NCI-H510A (cell line): ENCODE data around the gene PMAIP1.
"Not testable (repeated sequence)": the region's sequence is repeated elsewhere in the genome, so short reads cannot be mapped to it uniquely, and the experiment has no call there.

Experiments used
- DNase-seq: peaks from one replicate; lab custom pipeline; 2025; lab: John Stamatoyannopoulos, UW

Gene PMAIP1

DNA sequence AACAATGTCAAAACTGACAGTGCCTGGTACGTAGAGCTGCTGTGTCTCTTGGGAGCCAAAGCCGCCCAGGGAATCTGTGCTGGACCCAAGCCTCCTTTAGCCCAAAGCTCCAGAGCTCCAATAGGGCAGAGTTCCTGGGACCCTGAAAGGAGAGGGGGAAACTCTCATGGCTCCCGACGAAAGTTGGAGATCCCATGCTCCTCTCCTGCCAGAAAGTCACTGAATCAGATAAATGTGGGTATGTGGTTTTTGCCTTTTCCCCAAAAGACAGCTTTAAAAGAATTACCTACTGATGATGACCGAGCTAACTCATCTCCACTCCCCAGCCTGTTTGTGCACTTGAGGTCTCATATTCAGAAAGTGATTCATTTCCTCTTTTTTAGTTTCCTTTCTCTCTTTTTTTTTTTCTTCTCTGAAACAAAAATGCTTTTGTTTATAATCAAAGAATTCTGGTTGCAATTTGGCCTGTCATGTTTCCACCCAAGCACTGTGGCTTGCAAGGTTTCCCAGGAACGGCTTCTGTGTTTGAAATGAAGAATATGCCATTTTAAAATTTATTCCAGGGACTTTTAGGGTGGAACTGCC is 14.1 kb upstream of the PMAIP1 start:
- no peak for DNase-seq

DNA sequence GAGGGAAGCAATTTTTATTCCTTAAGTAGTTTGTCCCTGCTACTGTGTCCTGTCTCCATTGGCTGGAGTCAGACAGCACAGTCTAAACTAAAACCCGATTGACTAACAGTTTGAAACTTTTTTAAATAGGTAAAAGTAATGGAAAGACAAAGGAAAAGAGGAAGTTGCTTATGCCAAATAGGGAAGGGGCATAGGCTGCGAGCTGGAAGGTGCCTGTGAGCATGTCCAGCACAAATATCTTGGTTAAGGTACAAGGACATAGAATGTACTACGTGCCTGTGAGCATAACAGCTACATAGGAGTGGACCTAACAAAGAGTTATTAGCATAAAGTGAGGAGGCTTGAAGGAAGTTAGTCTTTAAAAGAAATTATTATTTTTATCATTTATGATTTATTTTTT is 13.4 kb upstream of the PMAIP1 start:
- DNase-seq: not testable (repeated sequence)

DNA sequence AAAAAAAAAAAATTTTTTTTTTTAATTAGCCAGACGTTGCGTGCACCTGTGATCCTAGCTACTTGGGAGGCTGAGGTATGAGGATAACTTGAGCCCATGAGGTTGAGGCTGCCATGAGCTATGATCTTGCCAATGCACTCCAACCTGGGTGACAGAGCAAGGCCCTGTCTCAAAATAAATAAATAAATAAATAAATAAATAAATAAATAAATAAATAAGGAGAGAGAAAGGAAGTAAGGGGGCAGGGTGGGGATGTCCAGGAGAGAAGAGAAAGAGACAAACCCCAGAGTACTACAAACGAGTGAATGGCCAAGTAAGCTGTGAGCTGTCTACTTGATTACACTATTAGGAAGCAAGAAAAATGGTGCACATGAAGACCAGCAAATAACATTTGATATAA is 7.7 kb upstream of the PMAIP1 start:
- no peak for DNase-seq

DNA sequence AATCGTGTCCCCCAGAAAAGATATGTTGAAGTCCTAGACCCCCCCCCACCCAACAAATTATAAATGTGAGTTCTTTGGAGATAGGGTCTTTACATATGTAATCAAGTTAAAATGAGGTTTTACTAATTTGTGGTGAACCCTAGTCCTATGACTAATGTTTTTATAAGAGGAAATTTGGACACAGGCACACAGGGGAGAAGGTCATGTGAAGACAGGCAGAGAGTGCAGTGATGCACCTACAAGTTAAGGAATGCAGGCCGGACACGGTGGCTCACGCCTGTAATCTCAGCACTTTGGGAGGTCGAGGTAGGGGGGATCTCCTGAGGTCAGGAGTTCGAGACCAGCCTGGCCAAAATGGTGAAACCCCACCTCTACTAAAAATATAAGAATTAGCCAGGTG is 5.8 kb upstream of the PMAIP1 start:
- no peak for DNase-seq

DNA sequence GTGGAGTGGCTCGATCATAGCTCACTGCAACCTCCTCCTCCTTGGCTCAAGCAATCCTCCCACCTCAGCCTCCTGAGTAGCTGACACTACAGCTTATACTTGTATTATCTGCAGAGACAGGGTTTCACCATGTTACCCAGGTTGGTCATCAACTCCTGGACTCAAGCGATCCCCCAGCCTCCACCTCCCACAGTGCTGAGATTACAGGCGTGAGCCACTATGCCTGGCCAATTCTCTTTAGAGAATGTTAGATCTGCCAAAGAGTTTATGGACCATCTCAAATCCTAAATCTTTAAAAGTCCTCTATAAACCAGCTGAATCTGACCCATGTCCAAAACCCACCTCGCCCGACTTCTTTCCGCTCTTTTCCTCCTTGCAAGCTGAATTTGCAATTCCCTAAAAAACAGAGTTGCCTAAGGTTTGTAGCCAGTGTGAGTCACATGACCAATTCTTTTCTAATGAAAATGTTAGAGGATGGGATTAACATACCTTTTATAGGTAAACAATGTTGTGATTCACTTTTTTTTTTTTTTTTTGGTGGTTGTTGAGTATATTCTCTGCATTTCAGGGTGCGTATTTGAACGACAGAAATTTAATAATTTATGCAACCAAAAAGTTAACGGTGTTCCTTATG is 2.4 kb upstream of the PMAIP1 start:
- no peak for DNase-seq

DNA sequence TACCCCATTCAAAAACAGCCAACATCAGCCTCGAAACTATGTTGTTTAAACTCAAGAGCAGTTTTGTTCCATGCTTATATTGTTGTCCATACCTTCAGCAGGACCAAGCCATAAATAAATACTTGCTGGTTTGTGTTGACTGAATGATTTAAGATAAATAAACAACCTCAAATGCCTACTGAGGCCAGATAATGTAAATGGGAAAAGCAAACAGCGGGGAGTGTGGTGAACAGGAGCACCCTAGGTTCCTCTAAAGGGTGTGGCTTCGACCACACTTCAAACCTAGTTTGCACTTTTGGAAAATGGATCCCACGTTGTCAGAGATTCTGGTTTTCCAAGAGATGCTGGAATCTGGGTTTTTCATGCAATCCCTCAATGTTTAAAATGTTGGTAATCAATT is 1.7 kb upstream of the PMAIP1 start:
- DNase-seq: no peak

DNA sequence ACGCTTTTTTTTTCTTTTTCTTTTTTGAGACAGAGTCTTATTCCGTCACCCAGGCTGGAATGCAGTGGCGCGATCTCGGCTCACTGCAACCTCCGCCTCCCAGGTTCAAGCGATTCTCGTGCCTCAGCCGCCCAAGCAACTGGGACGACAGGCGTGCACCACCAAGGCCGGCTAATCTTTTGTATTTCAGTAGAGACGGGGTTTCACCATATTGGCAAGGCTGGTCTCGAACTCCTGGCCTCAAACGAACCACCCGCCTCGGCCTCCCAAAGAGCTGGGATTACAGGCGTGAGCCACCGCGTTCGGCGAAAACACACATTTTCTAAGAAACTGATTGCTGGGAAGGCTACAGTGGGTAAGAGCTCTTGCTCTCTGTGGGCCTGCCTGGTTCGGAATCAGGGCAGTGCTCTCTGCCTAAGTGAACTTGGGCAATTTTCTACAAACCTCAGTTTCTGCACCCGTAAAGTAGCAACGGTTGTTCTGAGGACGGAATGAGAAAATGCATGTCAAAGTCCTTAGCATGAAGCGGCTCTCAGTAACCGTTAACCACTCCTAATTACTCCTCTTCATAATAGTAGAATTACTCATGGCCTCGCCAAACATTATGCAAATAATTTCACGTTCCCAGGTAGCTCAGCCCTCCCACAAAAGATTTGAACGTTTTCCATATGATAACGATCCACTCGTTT is 1.0 kb upstream of the PMAIP1 start:
- DNase-seq: no peak

DNA sequence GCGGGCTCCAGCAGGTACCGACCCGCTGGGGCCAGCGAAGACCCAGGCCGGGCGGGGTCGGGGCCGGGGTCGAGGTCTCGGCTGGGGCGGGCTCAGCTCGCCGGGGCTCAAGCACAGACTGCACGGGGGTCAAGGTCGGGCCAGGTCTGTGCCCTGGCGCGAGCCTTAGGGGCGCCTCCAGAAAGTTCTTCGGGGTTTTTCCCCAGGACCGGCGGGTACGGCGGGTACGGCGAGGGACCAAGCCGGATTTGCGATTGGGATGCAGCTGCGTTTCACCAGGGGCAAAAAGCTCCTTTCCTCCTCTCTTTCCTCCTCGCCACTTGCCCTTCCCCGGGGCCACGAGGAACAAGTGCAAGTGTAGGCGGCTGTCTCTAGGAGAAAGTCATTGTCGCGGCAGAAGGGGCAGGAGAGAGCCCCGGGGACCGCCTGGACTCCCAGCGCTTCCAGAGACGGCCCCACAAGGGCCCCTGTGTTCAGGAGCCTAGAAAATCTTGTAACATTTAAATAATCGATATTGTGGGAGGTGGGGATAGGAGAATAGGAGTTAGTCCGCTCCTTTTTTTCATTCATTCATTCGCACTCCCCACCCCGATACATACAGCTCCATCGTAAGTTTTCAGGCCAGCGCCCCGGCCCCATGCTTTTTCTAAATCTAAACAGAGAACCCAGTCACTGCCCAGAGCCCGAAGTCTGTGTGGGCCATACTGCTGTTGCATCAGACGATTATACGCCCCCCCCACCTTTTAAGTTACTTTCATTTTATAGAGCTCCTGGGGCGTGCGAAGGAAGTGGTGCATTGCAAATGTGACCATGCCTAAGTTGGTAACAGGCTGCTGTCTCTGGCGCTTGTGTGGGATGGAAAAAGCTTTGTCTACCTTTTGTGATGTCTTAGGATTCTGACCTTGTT is 679 bp downstream of the PMAIP1 start:
- DNase-seq: peak; percentile 41

DNA sequence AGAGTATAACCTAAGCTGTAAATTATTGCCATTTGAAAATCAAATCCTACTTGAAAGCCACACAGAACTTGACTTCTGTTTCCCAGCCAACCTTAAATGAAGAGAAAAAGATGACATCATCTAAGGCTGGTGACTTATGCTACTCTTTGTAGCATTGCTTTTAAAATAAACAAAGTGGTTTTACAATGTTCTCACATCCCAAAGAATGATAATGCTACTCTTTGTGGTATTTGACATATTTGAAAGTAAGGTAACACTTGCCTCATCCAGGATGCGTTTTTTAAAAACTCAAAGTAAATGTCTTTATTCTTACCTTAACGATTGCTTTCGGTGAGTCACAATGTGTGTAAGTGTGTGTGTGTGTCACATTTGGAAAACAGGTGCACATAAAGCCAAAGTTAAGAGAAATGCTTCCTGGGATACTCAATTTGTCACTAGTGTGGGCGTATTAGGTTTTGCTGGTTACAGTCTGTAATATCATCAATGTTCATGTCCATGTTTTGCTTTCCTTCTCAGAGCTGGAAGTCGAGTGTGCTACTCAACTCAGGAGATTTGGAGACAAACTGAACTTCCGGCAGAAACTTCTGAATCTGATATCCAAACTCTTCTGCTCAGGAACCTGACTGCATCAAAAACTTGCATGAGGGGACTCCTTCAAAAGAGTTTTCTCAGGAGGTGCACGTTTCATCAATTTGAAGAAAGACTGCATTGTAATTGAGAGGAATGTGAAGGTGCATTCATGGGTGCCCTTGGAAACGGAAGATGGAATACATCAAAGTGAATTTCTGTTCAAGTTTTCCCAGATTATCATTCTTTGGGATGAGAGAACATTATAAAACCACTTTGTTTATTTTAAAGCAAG is 2.6 kb downstream of the PMAIP1 start:
- DNase-seq: no peak

DNA sequence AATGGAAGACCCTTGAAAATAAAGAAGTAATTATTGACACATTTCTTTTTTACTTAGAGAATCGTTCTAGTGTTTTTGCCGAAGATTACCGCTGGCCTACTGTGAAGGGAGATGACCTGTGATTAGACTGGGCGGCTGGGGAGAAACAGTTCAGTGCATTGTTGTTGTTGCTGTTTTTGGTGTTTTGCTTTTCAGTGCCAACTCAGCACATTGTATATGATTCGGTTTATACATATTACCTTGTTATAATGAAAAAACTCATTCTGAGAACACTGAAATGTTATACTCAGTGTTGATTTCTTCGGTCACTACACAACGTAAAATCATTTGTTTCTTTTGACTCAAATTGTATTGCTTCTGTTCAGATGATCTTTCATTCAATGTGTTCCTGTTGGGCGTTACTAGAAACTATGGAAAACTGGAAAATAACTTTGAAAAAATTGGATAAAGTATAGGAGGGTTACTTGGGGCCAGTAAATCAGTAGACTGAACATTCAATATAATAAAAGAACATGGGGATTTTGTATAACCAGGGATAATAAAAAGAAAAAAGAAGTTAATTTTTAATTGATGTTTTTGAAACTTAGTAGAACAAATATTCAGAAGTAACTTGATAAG is 3.3 kb downstream of the PMAIP1 start:
- DNase-seq: no peak

DNA sequence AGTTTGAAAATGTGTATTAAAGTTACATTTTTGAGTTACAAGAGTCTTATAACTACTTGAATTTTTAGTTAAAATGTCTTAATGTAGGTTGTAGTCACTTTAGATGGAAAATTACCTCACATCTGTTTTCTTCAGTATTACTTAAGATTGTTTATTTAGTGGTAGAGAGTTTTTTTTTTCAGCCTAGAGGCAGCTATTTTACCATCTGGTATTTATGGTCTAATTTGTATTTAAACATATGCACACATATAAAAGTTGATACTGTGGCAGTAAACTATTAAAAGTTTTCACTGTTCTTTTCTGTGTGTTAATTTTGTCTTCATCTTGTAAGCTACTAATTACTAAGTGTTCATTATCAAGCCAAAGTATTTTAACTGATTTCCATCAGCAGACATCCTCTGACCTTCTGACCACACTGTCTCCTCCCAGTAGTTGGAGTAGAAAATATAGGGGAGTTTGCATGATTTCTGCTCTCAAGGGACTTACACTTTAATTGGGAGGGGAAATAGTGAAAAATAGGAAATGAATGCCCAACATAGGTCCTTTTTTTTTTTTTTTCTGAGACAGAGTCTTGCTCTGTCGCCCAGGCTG is 4.3 kb downstream of the PMAIP1 start:
- no peak for DNase-seq

DNA sequence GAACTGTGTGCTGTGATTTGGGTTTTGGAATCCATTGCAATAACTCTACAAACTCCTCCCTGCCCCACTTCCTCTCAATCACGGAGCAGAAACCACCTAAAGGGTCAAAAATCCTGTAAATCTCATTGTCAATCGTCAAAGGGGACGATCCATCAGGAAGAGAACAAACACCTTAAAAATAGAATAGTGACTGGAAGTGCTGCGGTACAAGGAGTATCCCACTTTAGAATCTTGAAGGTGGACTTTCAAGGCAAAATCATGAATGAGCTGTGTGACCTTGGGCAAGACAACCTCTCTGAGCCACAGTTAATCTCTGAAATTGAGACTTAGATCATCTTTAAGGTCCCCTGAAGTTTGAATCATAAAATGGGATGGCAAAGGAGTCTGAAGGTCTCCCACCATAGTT is 5.9 kb downstream of the PMAIP1 start:
- no peak for DNase-seq

DNA sequence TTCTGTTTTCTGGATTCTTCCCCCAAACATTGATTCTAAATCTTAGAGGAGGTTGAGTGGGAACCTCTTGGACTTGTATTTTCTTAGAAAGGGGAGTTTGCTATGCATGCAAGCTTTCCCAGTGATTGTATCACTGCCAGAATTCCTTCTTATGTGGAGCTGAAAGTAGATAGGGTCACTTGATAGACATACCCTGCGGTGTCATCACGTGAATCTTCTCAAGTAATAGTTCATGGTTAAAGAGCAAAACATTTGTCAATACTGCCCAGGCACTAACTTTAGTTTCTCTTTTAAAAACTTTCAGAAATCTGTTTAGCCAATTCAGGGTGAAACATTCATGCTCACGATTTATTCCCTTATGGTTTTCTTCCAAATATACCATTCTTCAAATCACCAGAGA is 6.4 kb downstream of the PMAIP1 start:
- DNase-seq: no peak

DNA sequence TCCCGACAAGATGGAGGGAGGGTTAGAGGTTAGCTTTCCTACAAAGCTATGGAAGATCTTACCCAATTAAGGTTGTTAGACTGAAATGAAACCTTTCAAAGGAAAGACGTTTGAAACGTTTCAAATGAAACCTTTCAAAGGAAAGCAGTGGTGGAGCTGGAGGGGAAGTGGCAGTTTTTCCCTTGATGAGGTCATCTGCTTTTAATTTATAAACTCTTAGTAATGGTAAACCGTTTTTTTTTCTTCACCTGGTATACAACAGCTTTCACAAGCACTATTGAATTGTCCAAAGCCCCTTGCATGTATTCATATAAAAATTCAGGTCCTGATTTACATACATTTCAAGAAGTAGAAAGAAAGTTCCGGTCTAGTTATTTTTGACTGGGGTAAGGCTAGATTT is 7.4 kb downstream of the PMAIP1 start:
- DNase-seq: no peak

DNA sequence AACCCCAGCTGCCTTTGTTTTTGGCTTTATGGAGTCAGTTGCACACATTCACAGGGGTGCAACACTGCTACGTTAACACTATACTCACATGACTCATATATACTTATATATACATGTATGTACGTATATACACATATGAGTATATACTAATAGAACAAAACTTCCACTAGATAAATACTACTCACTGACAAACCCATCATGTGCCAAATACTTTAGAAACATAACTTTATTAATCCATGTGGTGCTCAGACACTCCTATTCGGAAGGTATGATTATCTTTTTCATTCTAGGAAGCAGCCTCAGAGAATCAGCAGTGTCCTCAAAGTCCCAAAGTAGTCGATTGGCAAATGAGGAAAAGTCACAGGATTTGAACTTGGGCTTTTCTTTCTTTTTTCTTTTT is 7.9 kb downstream of the PMAIP1 start:
- DNase-seq: no peak

DNA sequence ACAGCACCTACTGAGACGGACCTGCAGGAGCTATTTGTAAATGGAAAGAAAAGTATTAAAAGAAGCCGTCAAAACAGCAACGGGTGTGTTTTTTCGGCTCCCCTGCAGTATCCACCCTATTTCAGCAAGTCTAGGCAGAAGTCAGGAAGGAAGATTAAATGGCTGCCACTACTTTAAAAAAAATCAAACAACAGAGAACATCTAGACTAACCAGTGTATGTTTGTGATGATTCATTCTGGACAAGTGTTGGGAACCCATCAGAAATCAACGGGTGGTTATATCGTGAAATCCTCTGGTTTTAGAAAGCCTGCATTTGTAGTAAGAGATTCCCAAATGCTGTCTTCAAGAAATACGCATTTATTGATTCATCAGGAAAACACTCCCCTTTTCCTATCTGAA is 9.0 kb downstream of the PMAIP1 start:
- no peak for DNase-seq

DNA sequence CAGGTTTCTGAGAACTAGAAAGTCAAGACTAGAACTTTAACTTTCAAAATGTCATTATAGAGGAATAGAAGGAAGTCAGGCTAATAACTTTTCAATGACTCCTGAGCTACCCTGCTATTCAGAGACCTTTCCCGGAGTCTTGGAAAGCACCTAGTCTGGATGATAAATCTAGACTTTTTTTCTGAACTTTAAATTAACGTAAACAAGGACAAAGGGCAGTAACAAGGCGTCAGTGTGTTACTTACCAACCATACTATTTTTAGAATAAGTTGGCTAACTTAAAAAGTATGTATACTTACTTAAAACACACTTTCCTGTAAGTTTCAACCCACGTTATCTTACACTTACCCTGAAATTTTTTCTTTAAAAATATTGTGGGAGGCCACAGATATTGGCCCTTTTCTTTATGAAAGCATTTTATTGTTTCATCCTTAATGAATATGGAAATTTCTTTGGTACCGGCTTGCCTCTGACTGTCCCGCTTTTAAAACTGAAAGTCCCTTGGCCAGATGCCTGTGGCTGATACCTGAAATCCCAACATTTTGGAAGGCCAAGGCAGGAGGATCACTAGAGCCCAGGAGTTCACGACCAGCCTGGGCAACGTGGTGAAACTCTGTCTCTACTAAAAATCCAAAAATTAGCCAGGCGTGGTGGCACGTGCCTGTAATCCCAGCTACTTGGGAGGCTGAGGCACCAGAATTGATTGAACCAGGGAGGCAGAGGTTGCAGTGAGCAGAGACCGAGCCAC is 9.7 kb downstream of the PMAIP1 start:
- no peak for DNase-seq

DNA sequence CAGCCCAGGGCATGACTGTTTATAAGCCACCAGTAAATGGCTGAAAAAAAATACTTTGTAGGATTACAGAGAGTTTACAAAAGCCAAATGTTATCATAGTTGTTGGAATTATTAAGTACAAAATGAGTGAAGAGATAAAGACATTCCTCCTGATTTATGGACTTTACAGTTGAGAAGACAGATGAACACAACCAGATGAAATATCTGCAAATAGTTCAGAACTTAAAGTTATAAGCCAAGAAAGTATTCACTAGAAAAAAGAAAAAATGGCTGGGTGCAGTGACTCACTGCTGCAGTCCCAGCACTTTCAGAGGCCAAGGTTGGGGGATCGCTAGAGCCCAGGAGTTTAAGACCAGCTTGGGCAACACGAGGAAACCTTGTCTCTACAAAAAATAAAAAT is 11.2 kb downstream of the PMAIP1 start:
- no peak for DNase-seq

DNA sequence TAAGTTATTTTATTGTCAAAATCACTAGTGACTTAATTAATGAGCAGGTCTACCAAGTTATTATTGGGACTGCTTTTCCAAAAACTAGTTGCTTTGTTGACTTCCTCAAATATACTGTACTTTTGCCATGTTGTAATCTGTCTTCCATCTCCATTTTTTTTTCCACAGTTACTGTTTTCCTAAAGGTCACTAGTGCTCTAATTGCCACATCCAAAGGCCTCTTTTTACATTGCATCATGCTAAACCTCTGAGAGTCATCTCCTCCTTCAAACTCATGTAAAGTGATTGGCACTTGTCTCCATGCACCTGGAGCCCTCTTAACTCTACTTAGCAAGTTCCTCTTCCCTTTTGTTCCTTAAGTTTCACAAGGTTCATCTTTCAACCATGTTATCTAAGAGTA is 11.8 kb downstream of the PMAIP1 start:
- DNase-seq: no peak

DNA sequence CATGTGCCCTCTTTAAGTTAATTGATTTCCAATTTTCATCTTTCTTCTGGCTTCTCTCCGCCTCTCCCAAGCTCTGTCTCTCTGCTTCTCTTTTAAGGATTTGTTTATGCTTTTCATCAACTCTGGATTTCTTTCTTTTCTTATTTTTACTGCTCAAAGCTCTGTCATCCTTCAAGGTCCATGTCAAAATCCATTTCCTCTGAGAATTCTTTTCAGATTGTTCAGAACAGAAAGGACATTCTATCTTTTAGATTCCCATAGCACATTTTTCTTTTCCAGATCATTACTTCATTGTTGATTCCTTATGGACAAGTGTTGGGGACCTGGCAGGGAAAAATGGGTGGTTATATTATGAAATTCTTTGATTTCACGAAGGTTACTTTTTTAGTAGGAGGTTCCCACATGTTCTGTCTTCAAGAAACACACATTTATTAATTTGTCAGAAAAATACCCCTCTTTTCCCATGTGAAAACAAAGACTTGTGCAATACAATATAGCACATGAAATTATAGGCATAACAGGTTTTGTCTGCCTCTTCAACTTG is 12.3 kb downstream of the PMAIP1 start:
- DNase-seq: no peak
